Stimulated activated CD4-positive, alpha-beta T cell treated with anti-CD3 and anti-CD28 coated beads, Interleukin-4, amount 100 ng/mL, for 24 hours (primary cell): Measurements from ENCODE around the gene RIT1.

Experiments used
- DNase-seq: peaks from one replicate; pipeline ENCODE4 v3.0.0-alpha.2; 2020

Gene RIT1

DNA sequence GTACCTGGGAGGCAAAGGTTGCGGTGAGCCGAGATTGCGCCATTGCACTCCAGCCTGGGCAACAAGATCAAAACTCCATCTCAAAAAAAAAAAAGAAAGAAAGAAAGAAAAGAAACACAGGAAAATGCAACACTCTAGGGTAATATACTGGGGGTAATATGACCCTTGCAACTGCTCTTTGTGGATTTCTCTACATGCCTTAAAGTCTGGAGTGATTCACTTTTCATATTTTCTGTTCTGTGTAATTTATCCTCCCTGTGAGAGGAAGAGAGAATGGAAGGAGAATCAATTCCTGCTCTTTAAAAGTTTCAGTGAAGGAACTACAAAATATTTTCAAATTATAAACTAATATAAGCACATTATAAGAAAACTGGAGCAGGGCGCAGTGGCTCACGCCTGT, 22.7 kb downstream of the RIT1 start:
- no peak for DNase-seq

DNA sequence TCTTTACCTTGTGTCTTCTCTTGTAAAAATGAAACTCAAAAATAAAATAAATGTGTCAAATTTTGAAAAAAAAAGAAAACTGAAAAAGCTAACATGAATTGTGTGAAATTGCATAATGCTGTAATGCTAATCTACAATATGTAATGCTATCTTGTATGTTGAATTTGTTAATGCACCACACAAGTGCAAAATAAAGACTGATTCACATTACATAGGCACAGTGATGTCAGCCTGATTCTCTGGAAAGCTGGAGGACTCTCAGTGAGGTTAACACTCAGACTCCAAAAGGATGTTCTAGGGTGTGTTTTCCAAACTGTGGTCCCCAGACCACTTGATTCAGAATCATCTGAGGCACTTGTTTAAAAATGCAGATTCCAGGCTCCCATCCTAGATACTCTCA, 26.2 kb downstream of the RIT1 start:
- no peak for DNase-seq

DNA sequence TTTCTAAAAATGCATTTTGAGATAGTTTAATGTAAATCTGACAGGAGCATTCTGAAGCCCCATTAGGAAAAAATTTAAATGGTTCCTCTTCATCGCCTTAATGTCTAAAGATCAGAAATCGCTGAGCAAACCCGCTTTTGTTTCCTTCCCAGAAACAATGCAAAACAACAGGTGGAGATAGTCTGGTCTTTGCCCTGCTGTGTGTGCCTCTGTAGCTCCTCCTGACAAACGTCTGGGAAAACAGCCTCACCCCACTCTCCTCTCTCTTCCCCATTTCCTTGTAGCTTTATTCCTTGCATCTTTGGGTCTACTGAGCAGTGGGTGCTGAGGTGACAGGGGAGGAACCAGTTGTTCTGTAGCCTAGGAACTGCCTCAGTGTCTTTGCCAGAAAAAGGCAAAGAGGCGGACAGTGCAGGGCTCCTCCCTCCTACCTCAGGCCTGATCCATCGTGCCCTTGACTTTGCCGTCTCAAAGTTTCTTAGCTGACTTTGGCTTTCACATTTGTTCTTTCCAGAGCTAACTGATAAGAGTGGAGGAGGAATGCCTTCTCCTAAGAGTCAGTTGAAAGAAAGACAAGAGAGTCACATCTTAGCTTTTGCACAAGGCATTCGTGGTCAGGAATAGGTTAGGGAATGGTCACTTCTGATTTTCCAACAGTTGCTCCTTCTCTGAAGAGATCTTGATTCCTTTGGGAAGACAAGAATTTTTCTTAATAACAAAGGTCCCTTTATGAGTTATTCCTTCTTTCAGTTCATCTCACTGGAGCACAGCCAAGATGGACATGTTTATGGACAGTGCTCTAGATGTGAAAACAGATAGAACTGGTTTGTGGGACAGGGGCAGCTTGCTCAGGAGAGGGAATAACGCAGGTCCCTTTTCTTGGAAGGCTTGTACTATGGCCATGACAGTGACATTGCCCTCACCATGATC, 26.9 kb downstream of the RIT1 start:
- no peak for DNase-seq

DNA sequence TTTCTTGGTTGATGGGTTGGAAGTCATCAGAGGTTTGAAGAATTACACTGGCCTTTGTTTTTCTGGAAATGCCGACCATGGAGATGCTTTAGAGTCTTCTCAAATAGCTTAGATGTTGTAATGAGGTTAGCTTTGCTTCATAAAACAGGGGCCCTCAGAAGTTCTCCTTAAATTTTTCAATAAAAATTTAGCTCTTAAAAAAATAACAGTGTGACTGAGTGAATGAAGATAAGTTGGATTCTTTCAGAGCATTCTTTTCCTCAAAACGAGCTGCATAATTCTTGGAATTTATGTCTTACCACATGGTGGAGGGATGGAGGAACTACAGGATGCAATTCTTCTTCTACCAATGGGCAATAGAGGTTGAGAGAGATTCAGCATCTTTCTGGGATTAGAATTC, 28.4 kb downstream of the RIT1 start:
- no peak for DNase-seq

DNA sequence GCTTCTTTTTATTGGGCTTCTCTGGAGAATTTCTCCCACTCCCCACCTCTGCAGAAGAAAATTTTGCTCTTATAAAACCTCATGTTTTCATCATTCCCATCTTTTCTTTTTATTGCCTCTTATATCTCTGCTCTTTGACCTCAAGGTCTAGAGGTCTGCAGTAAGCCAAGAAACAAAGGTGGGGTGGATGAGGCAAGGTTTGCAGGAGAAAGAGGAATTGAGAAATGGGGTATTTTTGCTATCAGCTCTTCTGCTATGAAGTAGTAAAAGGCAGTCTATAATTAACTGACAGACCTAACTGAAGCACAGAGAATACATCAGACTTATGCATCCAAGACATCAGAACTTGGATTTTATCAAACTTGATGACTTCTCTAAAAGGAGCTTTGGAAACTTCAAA, 28.9 kb downstream of the RIT1 start:
- no peak for DNase-seq

DNA sequence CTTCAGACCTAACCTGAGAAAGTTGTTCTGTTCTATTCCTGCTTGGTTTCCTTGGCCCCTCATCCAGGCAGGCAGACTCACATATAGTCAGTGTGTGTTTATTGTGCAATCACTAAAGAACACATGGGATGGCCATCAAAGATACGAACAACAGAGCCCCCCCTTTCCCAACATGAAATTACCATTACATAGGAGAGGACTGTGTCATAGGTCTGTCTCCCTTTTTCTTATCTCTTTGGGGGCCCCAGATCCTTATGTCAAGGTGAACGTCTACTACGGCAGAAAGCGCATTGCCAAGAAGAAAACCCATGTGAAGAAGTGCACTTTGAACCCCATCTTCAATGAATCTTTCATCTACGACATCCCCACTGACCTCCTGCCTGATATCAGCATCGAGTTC, 30.2 kb downstream of the RIT1 start:
- no peak for DNase-seq

DNA sequence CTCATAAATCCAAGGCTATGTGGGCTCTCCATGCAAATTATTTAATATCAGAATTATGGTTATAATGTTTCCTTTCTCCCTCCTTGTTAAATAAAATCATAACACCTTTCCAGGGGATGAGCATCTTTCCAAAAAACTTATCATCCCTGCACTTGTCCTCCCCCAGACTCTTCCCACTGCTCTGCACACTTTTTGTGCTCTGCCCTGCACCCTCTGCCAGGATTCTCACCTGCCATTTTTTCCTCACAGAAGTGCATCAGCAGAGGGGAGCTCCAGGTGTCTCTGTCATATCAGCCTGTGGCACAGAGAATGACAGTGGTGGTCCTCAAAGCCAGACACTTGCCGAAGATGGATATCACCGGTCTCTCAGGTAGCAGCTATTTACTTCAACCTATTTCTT, 30.9 kb downstream of the RIT1 start:
- no peak for DNase-seq

DNA sequence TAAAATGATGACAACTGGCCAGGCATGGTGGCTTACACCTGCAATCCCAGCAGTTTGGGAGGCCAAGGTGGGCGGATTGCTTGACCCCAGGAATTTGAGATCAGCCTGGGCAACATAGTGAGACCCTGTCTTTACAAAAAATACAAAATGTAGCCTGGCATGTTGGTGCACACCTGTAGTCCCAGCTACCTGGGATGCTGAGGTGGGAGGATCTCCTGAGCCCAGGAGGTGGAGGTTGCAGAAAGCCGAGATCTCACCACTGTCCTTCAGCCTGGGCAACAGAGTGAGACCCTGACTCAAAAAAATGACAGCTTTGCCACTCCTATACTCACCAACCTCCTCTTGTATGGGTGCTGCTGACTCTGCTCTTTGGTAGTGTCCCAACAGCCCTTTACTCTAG, 33.2 kb downstream of the RIT1 start:
- no peak for DNase-seq

DNA sequence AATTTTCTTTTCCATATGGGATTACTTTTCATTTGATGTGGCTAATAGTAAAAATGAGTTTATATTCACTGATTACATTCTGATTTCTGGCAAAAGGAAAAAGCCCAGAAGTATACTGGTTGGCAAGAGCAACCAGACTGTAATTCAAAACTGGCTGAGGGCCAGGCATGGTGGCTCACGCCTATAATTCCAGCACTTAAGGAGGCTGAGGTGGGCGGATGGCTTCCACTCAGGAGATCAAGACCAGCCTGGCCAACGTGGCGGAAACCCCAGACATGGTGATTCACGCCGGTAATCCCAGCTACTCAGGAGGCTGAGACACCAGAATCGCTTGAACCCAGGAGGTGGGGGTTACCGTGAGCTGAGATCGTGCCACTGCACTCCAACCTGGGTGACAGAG, 37.3 kb downstream of the RIT1 start:
- no peak for DNase-seq

DNA sequence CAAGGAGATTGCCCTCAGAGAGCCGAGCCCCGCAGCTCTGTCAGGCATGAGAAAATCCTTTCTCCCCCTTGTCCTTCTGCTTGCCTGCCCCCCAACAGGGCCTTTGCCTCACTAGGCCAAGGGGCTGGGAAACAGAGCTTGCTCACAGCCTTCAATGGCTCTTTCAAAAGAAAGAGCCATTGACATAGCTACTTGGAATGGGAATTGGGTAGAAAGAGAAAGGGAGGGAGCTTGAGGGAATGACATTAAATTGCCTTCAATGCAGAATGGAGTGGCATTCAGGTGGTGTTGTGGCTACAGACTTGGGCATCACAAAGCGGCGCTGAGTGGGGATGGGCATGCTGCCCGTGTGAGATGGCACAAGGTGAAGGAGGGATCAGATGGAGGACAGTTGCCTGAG, 38.6 kb downstream of the RIT1 start:
- DNase-seq, result no peak

DNA sequence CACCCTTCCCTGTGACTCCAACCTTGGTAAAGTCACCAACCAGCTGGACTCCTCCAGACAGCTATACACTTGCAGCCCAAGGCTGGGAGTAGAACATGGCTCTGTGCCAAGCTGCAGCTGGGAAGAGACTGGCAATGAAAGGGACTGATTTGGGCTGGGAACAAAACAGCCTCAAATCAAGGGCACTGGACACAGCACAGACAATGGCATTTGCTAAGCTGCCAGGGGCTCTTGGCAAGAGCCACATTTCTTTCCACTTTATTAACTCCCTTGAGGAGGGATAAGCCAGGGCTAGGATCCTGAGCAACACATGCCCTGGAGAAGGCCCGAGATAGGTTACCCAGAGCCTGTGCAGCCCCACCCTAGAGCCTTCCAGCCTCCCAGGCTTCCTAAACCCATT, 39.8 kb downstream of the RIT1 start:
- DNase-seq, result no peak

DNA sequence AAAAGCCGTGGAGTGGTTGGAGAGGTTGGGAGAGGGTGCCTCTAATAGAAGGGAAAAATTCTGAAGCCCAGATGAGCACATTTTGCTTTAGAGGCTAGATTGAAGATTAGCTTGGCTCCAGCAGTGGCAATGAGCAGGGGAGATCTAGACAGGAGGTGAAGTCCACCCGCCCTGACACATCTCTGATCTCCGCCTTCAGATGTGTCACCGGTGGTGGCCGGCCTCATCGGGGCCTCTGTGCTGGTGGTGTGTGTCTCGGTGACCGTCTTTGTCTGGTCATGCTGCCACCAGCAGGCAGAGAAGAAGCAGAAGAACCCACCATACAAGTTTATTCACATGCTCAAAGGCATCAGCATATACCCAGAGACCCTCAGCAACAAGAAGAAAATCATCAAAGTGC, 43.4 kb downstream of the RIT1 start:
- no peak for DNase-seq

DNA sequence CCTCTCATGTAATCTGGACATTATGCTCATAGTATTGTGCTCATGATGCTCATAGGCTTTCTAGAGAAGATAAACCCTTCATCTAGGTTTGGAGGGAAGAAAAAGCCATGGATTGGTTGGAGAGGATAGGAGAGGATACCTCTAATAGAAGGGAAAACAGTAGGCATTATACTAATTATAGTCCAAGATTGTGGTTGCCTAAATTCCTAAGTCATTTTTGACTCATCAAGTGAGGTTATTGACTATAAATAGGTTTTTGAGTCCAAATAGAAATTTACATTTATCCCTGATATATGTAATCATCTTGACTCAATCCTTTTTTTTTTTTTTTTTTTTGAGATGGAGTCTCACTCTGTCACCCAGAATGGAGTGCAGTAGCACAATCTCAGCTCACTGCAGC, 46.8 kb downstream of the RIT1 start:
- no peak for DNase-seq

DNA sequence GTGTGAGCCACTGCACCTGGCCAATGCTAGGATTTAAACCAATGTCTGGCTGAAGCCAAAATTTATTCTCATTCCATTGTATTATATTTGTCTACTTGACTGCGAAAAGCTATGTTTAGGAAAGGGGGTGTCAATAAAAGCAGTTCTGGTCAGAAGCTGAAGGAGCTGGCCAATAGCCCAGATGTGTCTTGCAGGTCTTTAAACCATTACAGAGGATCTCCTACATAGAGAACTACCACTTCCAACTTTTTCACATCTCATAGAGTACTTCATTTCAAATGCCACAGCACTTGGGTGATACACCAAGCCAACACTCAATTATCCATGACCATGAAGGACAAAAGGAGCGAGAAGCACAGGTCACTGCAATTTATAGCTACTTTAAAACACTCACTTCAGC, 49.3 kb downstream of the RIT1 start:
- no peak for DNase-seq

DNA sequence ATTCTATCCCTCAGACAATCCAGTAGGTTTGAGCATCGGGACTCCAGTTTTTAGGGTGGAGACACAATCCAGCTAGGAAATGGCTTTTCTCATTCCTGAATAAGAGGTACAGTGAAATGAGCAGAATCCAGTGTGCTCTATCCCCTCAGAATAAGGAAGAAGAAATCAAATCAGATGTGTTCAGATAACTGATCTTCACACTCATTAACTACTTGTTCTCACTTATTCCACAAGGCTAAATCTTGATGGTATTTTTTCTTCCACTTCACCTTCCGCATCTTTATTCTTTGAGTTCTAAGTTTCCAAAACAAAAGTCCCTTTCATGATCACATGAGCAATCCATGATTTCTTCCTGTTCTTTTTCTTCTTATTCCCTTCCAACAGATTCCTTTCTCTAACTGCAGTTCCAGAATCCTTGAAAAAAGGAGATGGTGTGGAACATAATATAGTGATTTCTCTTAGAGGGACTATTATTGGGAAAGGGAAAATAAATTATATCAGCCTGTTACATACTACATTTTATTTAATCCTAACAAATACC, 50.1 kb downstream of the RIT1 start:
- DNase-seq, result no peak

DNA sequence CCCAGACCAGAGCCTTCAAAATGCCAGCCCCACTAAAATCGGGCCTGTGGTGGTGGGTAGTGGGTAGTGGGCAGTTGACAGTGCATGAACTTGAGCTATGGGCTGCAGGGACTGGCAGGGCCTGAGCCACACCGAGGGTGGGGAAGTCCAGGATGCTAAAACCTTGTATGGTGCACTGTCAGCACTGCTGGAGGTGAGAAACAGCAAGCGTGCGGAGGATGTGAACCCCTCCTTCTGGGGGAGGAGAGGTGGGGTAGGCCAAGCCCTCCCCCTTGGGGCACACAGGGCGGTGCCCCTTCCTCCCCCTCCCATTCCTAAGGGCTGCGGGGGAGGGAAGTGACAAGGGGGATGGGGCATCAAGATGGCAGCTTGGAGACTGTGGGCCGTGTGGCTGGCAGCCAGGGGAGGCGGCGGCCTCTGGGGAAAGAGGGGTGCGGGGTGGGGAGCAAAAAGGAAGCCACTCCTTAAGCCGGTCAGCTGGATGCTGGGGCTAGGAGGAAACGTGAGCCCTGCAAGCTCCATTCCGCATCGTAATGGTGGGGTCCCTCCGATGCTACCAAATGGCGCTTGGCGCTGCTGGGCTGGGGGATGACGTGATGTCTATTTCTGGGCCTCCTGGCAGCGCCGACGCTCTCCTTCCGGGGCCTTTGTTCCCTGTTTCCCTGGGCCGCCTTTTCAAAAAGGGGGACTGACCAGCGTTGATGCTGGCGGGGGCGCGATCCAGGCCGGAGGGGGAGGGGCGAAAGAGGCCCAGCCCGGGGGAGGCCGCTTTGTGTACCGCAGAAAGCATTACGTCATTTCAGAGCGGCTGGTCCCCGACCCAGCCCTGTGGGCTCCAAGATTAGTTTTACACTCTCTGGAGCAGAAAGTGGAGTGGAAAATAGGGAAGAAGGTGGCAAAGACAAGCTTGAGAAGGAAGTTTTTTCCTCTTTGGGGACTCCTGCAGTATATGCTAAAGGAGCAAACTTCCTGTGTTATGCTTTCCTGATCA, 51.0 kb downstream of the RIT1 start:
- DNase-seq, result peak; percentile 52

DNA sequence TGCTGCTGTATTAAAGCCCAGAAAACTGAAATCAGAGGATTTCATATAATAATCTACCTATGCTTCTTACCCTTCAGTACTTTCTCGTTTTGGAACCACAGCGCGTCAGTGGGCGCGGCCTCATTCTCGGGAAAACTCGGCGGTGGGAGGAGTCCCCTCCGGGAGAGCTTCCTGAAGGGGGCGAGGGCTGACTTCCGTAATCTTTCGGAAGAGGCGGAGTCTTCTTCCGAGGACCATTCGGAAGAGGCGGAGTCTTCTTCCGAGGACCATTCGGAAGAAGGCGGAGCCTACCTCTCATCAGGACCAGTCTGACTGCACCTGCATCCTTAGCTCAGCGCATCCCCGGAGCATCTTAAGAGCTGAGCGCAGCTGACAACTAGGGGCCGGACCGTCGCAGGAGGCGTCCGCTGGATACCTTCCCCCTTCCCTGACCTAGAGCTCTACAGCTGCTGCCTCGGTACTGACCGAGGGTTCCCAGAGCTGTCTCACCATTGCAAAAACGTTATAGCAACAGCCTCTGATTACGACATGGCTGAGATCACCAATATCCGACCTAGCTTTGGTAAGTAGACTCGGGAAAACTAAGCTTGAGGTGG, 51.8 kb downstream of the RIT1 start, which contains the start of gene SYT11:
Gene SYT11, plus strand, starts transcription at position 334 of the 596 bp plus-strand sequence. Its CDS starts 195 bp downstream, at position 529.
- peak; percentile 95 for DNase-seq

DNA sequence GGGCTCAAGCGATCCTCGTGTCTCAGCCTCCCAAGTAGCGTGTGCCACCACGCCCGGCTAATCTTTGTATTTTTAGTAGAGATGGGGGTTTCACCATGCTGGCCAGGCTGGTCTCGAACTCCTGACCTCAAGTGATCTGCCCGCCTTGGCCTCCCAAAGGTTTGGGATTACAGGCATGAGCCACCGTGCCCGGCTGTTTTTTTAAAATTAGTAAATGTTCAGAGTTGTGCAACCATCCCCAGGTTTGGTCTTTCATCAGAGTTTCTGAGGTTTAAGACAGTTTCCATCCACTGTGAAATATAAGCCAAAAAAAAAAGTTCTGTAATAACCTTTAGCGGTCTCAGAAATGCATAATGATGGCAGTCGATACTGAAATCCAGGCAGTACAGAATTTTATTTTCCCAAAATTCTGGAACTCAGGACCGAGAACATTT, 52.3 kb downstream of the RIT1 start:
- peak; percentile 34 for DNase-seq

DNA sequence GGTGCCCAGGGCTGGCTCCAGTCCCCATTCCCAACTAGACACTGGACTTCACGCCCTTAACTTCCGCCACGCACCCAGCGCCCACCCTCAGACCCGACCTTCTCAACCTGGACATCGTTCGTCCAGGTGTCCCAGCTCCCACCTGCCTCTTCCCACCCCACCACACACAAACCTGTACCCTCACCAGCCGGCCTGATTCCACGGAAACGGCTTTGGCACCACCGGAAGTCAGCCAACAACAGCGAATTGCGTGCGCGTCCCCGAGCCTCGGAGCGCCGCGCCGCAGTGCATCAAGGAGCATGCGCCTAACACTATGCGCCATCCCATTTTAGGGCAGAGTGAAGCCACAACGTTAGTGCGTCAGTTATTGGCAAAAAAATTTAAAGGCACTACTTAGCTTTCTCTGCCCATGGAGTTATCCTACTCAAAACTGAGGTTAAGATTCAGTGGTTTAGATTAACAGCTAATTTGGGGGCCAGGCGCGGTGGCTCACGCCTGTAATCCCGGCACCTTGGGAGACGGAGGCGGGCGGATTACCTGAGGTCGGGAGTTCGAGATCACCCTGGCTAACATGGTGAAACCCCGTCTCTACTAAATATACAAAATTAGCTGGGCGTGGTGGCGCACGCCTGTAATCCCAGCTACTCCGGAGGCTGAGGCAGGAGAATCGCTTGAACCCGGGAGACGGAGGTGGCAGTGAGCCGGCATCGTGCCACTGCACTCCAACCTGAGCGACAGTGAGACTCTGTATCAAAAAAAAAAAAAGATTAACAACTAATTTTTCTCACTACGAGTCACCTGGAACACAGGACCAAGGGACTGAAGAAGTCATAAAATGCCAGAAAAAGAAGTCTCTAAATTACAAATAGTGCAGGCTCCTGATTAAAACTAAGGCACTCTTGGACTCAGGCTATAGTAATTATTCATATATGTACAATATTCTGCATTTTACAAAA, 53.9 kb downstream of the RIT1 start, which contains the start of gene GON4L:
Gene GON4L, minus strand, starts transcription at position 240 of the 956 bp plus-strand sequence. CDS start 3,434 bp downstream, outside the sequence.
- peak; percentile 91 for DNase-seq

DNA sequence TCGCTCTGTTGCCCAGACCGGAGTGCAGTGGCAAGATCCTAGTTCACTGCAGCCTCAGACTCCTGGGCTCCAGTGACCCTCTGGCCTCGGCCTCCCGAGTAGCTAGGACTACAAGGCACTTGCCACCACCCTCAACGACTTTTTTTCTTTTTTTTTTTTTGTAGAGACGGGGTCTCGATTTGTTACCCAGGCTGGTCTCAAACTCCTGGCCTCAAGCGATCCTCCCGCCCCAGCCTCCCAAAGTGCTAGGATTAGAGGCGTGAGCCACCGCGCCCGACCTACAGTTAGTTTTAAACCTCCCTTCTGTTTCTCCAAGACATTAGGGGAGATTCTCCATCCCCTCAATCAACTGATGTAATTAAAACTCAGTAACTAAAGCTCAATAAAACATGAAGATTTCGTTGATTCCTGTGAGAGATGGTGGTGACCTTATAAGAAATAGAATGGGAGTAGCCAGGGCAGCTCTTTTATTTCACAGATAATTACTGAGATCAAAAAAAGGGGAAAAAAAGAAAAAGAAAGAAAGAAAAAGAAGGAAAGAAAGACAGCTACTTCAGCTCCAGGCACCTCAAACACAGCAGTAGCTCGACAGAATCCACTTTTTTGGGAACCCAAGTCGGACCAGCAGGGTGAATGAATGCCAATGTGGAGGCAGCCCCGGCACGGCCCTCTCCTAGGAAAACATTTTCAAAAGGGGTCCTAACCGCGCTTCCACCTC, 54.7 kb downstream of the RIT1 start:
- no peak for DNase-seq

DNA sequence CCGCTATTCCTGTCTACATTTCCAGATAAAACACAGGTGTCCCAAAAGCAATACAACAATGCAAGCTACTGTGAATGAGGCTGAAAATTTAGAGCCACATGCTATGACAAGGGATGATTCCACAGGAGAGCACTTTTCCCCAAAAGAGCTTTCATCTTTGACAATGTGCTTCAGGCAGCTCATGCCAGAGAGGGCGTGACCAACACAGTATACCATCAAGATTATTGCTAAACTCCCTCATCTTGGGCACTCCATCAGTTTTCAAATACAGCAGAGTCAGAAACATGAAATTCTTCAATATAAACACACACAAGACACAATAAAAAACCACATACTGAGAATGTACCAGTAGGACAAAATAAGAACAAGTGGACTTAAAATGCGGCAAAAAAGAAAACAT, 60.8 kb downstream of the RIT1 start:
- no peak for DNase-seq
